NT2/D1 (cell line): Measurements from ENCODE around the gene ADAMTS19.
"Not testable (repeated sequence)": the region's sequence is repeated elsewhere in the genome, so short reads cannot be mapped to it uniquely, and the experiment has no call there.

Experiments used
- DNase-seq: peaks from one replicate; pipeline ENCODE4 v3.0.0-alpha.2; 2011; ENCODE audit warnings: low read depth, low spot score
- H3K27me3 ChIP-seq: 2 replicates; pipeline ENCODE4 v1.6.0; 2011; ENCODE audit warnings: mild to moderate bottlenecking; ENCODE audit not compliant: insufficient read length, insufficient read depth
- H3K36me3 ChIP-seq: 2 replicates; pipeline ENCODE4 v1.6.1; 2011; ENCODE audit warnings: mild to moderate bottlenecking, low read length, mixed read lengths; ENCODE audit not compliant: insufficient read depth, insufficient read length
- H3K4me1 ChIP-seq: 2 replicates; pipeline ENCODE4 v1.5.1; 2011; ENCODE audit not compliant: insufficient read depth, insufficient read length
- H3K4me3 ChIP-seq: 2 replicates; pipeline ENCODE4 v1.5.1; 2011; ENCODE audit warnings: low read depth; ENCODE audit not compliant: insufficient read length
- H3K9ac ChIP-seq: 2 replicates; pipeline ENCODE4 v1.6.0; 2011; ENCODE audit warnings: low read depth; ENCODE audit not compliant: insufficient read length
- H3K9me3 ChIP-seq: 2 replicates; pipeline ENCODE4 v1.5.1; 2011; ENCODE audit warnings: mild to moderate bottlenecking, low read length; ENCODE audit not compliant: insufficient read depth
- SUZ12 ChIP-seq: IDR thresholded peaks from 2 replicates; pipeline ENCODE4 v1.6.1; 2011; ENCODE audit not compliant: insufficient read length, insufficient read depth; ENCODE audit errors: extremely low read depth
- YY1 ChIP-seq: IDR thresholded peaks from 2 replicates; pipeline ENCODE4 v1.6.1; 2011; ENCODE audit not compliant: insufficient read length, insufficient read depth
- ZNF274 ChIP-seq: IDR thresholded peaks from 2 replicates; pipeline ENCODE4 v1.6.1; 2011; ENCODE audit warnings: mild to moderate bottlenecking, low read depth, low read length

Gene ADAMTS19

GRCh38 chr5:129631961-129632360 lies 171.9 kb downstream of the ADAMTS19 start:
- Histone ChIP-seq H3K9ac (no peak overlapping the region), H3K4me1 (no peaks in the 10 kb centered on the region), H3K27me3 (no peaks in the 10 kb centered on the region), H3K36me3 (no peaks in the 10 kb centered on the region), H3K9me3 (no peaks in the 10 kb centered on the region), H3K4me3 (no peak overlapping the region)
- TF ChIP-seq SUZ12 (no peak), YY1 (no peak), ZNF274 (no peak)
- no peak for DNase-seq

GRCh38 chr5:129637501-129637900 lies 177.4 kb downstream of the ADAMTS19 start:
- not testable (repeated sequence) for H3K9me3 ChIP-seq, H3K36me3 ChIP-seq, H3K9ac ChIP-seq, H3K4me1 ChIP-seq, H3K27me3 ChIP-seq, DNase-seq, H3K4me3 ChIP-seq

- H3K27me3 ChIP-seq: no peaks in the 10 kb centered on the region
- H3K9me3 ChIP-seq: no peaks in the 10 kb centered on the region
- no peak for TF ChIP-seq ZNF274
- TF ChIP-seq SUZ12: no peak
- no peak for TF ChIP-seq YY1
- no peak overlapping the region for H3K9ac ChIP-seq
- no peak for DNase-seq
- no peak overlapping the region for H3K4me3 ChIP-seq
- no peaks in the 10 kb centered on the region for H3K36me3 ChIP-seq
- H3K4me1 ChIP-seq: no peaks in the 10 kb centered on the region
These were observed 179.2 kb downstream of the ADAMTS19 start for GRCh38 chr5:129639331-129639730.

- H3K36me3 ChIP-seq: no peaks in the 10 kb centered on the region
- H3K4me3 ChIP-seq: no peak overlapping the region
- no peaks in the 10 kb centered on the region for H3K27me3 ChIP-seq
- no peak overlapping the region for H3K9ac ChIP-seq
- H3K9me3 ChIP-seq: no peaks in the 10 kb centered on the region
- DNase-seq: no peak
- H3K4me1 ChIP-seq: no peaks in the 10 kb centered on the region
- TF ChIP-seq YY1: no peak
- no peak for TF ChIP-seq ZNF274
- TF ChIP-seq SUZ12: no peak
These were observed 192.4 kb downstream of the ADAMTS19 start for GRCh38 chr5:129652349-129653056.

GRCh38 chr5:129653057-129653375 lies 192.9 kb downstream of the ADAMTS19 start:
- Histone ChIP-seq H3K4me3 (no peak overlapping the region), H3K9ac (no peak overlapping the region), H3K9me3 (no peaks in the 10 kb centered on the region), H3K27me3 (no peaks in the 10 kb centered on the region), H3K36me3 (no peaks in the 10 kb centered on the region), H3K4me1 (no peaks in the 10 kb centered on the region)
- no peak for DNase-seq
- TF ChIP-seq YY1 (no peak), SUZ12 (no peak), ZNF274 (no peak)

GRCh38 chr5:129653442-129653841 lies 193.3 kb downstream of the ADAMTS19 start:
- Histone ChIP-seq H3K9ac (no peak overlapping the region), H3K9me3 (no peaks in the 10 kb centered on the region), H3K27me3 (no peaks in the 10 kb centered on the region), H3K4me1 (no peaks in the 10 kb centered on the region), H3K36me3 (no peaks in the 10 kb centered on the region), H3K4me3 (no peak overlapping the region)
- TF ChIP-seq SUZ12 (no peak), YY1 (no peak), ZNF274 (no peak)
- DNase-seq: no peak

GRCh38 chr5:129656952-129657351 lies 196.9 kb downstream of the ADAMTS19 start:
- Histone ChIP-seq H3K9me3 (no peaks in the 10 kb centered on the region), H3K27me3 (no peaks in the 10 kb centered on the region), H3K4me1 (no peaks in the 10 kb centered on the region), H3K4me3 (no peak overlapping the region), H3K9ac (no peak overlapping the region), H3K36me3 (no peaks in the 10 kb centered on the region)
- no peak for DNase-seq
- TF ChIP-seq ZNF274 (no peak), SUZ12 (no peak), YY1 (no peak)
